Cardiac fibroblast (primary cell): ENCODE results near the gene CCN6.

ENCODE experiments used
- DNase-seq, 2 donors: peaks; one replicate each; pipeline versions ENCODE4 v3.0.0 to v3.0.0-alpha.2; 2010; ENCODE audit warnings: low read depth in 2 of 2
- H3K4me3 ChIP-seq, 2 donors: replicated peaks in 1 of 2; 1 replicate in 1 of 2; 2 replicates in 1 of 2; pipeline ENCODE4 v1.5.1; 2011; ENCODE audit warnings: low read depth in 2 of 2, low read length in 2 of 2, mild to moderate bottlenecking in 2 of 2, moderate library complexity in 1 of 2
- CTCF ChIP-seq: IDR thresholded peaks from one replicate; pipeline ENCODE4 v1.5.1; 2011; ENCODE audit warnings: low read depth, mild to moderate bottlenecking, low read length, inconsistent platforms

Gene CCN6

GRCh38 chr6:112106562-112106961 lies 52.7 kb downstream of the CCN6 start:
- TF ChIP-seq CTCF = no peak
- no peak for DNase-seq
- H3K4me3 ChIP-seq = no peak overlapping the region

- TF ChIP-seq CTCF = no peak
- H3K4me3 ChIP-seq = no peak overlapping the region
- no peak for DNase-seq
Observed at GRCh38 chr6:112109262-112109661, 55.4 kb downstream of the CCN6 start.

- TF ChIP-seq CTCF = no peak
- H3K4me3 ChIP-seq = no peak overlapping the region
Observed at GRCh38 chr6:112113431-112113830, 59.5 kb downstream of the CCN6 start.

GRCh38 chr6:112113918-112114317 lies 60.0 kb downstream of the CCN6 start:
- no peak for DNase-seq
- TF ChIP-seq CTCF = no peak
- no peak overlapping the region for H3K4me3 ChIP-seq

More at GRCh38 chr6:112113431-112113830, 59.5 kb downstream of the CCN6 start:
- DNase-seq = no peak

GRCh38 chr6:112114577-112115223 lies 60.8 kb downstream of the CCN6 start:
- no peak for DNase-seq
- TF ChIP-seq CTCF = no peak
- H3K4me3 ChIP-seq = no peak overlapping the region

- no peak for DNase-seq
- no peak overlapping the region for H3K4me3 ChIP-seq
- TF ChIP-seq CTCF = no peak
Observed at GRCh38 chr6:112116221-112116620, 62.3 kb downstream of the CCN6 start.

- TF ChIP-seq CTCF = no peak
- H3K4me3 ChIP-seq = no peak overlapping the region
- peak; percentile 22 to 63 for DNase-seq
Observed at GRCh38 chr6:112117554-112117953, 63.6 kb downstream of the CCN6 start.
